SU-DHL-6 (cell line): ENCODE data around the gene PTH1R.

Experiments
- EZH2phosphoT487 ChIP-seq: fragments of 200-600 bp; sonication (generic), shearing (Covaris generic); conservative IDR thresholded peaks from 2 replicates; pipeline ENCODE4 v1.6.1; 2018; ENCODE audit warnings: mild to moderate bottlenecking, antibody characterized with exemption, low read length, moderate library complexity, mixed read lengths
- TF ChIP-seq, protein P1 (sequence below): fragments of 200-600 bp; sonication (generic); IDR thresholded peaks from one replicate; pipeline ENCODE4 v1.5.1; 2017; ENCODE audit warnings: antibody characterized with exemption, mild to moderate bottlenecking, low read length, moderate library complexity; ENCODE audit not compliant: insufficient read depth, poor library complexity, severe bottlenecking

DNA sequence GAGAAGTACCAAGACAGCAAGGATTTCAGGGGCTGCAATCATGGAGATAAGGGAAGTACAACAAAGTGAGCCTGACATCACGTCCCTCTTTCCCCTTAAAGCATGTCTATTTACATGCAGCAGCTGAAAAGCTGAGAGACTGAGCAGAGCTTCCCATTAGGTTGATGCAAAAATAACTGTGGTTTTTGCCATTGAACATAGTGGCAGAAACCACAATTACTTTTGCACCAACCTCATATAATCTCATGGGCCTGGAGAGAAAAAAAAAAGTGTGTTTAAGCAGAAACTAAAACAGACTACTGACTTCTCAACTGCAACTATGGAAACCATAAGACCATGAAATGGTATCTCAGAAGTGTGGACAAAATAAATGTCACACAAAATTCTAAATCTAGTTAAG lies 50.8 kb downstream of the PTH1R start:
- TF ChIP-seq, protein P1, sequence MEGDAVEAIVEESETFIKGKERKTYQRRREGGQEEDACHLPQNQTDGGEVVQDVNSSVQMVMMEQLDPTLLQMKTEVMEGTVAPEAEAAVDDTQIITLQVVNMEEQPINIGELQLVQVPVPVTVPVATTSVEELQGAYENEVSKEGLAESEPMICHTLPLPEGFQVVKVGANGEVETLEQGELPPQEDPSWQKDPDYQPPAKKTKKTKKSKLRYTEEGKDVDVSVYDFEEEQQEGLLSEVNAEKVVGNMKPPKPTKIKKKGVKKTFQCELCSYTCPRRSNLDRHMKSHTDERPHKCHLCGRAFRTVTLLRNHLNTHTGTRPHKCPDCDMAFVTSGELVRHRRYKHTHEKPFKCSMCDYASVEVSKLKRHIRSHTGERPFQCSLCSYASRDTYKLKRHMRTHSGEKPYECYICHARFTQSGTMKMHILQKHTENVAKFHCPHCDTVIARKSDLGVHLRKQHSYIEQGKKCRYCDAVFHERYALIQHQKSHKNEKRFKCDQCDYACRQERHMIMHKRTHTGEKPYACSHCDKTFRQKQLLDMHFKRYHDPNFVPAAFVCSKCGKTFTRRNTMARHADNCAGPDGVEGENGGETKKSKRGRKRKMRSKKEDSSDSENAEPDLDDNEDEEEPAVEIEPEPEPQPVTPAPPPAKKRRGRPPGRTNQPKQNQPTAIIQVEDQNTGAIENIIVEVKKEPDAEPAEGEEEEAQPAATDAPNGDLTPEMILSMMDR = no peak
- no peak for TF ChIP-seq EZH2phosphoT487
